GM18858 (cell line): ENCODE data around the gene YIPF1.
"Not testable (repeated sequence)": the region's sequence is repeated elsewhere in the genome, so short reads cannot be mapped to it uniquely, and the experiment has no call there.

Source experiments
- ATAC-seq: cut with Tn5 transposase; IDR thresholded peaks from one replicate; pipeline ENCODE4 v1.9.1; 2021; ENCODE audit not compliant: unreplicated experiment

YIPF1 gene

GRCh38 chr1:53895421-53895820 is 5.8 kb upstream of the YIPF1 start:
- ATAC-seq = no peak

GRCh38 chr1:53894644-53895043 is 5.0 kb upstream of the YIPF1 start:
- no peak for ATAC-seq

GRCh38 chr1:53893999-53894636 is 4.5 kb upstream of the YIPF1 start, which contains the start of gene DIO1:
TSS of gene DIO1 (plus strand) at chr1:53894187. CDS start at chr1:53894211, 24 bp downstream.
- no peak for ATAC-seq

GRCh38 chr1:53892911-53893310 is 3.3 kb upstream of the YIPF1 start:
- no peak for ATAC-seq

GRCh38 chr1:53891678-53892077 is 2.1 kb upstream of the YIPF1 start:
- no peak for ATAC-seq

- no peak for ATAC-seq
These were observed 1.4 kb upstream of the YIPF1 start for GRCh38 chr1:53891018-53891417.

GRCh38 chr1:53890522-53890941 is 935 bp upstream of the YIPF1 start:
- no peak for ATAC-seq

- no peak for ATAC-seq
These were observed 916 bp downstream of the YIPF1 start for GRCh38 chr1:53888681-53889080.

- ATAC-seq = not testable (repeated sequence)
These were observed 6.0 kb downstream of the YIPF1 start for GRCh38 chr1:53883600-53883999.

- not testable (repeated sequence) for ATAC-seq
These were observed 7.7 kb downstream of the YIPF1 start for GRCh38 chr1:53881853-53882252.

- ATAC-seq = no peak
These were observed 11.0 kb downstream of the YIPF1 start for GRCh38 chr1:53878492-53879105.

GRCh38 chr1:53875150-53875549 is 14.4 kb downstream of the YIPF1 start:
- ATAC-seq = not testable (repeated sequence)

- ATAC-seq = no peak
These were observed 17.7 kb downstream of the YIPF1 start for GRCh38 chr1:53871773-53872484.

- ATAC-seq = no peak
These were observed 18.4 kb downstream of the YIPF1 start for GRCh38 chr1:53871221-53871620.

- no peak for ATAC-seq
These were observed 20.0 kb downstream of the YIPF1 start for GRCh38 chr1:53869454-53870117.

GRCh38 chr1:53868565-53868964 is 21.0 kb downstream of the YIPF1 start:
- ATAC-seq = no peak

- no peak for ATAC-seq
These were observed 27.1 kb downstream of the YIPF1 start for GRCh38 chr1:53862507-53862906.

GRCh38 chr1:53860967-53861411 is 28.6 kb downstream of the YIPF1 start:
- ATAC-seq = no peak

- no peak for ATAC-seq
These were observed 37.9 kb downstream of the YIPF1 start for GRCh38 chr1:53851571-53852285.

- no peak for ATAC-seq
These were observed 39.4 kb downstream of the YIPF1 start for GRCh38 chr1:53850082-53850673.
